ENCODE measurements around the gene MALRD1.

- TF ChIP-seq CTCF (IDR thresholded peaks at IDR 0.05; ENCODE audit: low read length) (no peak), EZH2 (IDR thresholded peaks at IDR 0.05; ENCODE audit: borderline replicate concordance, low read length) (no peak)
Observed at GRCh38 chr10:19777806-19778205, 729.2 kb downstream of the MALRD1 start.

All from OCI-LY1 (cell line).